HS-5 (cell line): ENCODE results near the gene JCAD.
A peak's percentile ranks its signal among the peaks of the same experiment; 100 is the strongest.
"Not testable (repeated sequence)": the region's sequence is repeated elsewhere in the genome, so short reads cannot be mapped to it uniquely, and the experiment has no call there.

Source experiments
- DNase-seq: peaks from one replicate; pipeline ENCODE4 v3.0.0-alpha.2; 2012; ENCODE audit warnings: low read depth

Gene JCAD

DNA sequence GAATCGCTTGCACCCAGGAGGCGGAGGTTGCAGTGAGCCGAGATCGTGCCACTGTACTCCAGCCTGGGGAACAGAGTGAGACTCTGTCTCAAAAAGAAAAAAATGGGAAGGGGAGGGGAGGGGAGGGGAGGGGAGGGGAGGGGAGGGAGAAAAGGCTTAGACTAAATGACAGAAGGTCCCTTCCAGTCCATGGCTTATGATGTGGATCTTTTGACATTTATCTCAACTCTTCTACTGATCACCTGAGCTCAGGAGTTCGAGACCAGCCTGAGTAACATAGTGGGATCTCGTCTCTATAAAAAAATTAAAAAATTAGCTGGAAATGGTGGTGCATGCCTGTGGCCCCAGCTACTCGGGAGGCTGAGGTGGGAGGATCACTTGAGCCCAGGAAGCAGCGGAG lies 34.0 kb downstream of the JCAD start:
- DNase-seq, result not testable (repeated sequence)

DNA sequence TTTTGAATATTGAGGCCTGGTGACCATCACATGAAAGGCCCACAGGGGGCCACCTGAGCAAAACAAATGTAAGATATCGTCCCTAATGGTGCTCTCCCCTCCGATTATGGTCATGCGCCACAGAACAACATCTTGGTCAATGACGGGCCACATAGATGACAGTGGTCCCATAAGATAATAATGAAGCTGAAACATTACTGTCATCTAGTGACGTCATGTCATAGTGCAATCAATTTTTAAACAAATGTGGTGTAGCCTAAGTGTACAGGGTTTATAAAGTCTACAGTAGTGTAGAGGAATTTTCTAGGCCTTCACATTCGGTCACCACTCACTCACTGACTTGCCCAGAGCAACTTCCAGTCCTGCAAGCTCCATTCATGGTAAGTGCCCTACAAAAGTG lies 36.8 kb downstream of the JCAD start:
- DNase-seq, result no peak

DNA sequence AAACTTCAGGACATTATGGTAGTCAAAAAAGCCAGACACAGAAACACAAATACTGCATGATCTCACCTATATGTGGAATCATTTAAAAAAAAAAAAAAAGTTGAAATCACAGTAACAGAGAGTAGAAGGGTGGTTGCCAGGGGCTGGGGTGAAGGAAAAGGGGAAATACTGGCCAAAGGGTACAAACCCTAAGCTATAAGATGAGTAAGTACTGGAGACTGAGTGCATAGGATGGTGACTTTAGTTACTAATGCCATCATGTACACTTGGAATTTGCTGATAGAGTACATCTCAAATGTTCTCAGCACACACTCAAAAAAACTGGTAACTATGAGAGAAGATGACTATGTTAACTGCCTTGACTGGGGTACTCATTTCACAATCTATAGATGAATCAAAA lies 39.9 kb downstream of the JCAD start:
- no peak for DNase-seq

DNA sequence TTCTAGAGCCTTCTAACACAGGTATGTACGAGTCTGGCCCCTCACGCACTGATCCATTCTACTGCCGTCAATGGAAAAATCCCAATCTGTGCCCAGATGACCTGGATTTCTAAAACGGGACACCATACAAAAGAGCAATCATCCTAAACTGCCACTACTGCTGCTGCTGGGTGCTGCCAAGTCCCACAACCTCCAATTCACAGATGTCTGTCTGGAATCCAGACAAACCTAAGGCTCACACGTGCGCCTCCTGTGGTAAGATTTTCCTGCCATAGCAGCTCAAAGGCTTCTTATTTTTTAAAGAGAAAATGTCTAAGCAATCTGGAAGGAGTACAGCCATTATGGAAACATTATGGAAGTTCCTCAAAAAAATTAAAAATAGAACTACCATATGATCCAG lies 40.9 kb downstream of the JCAD start:
- no peak for DNase-seq

DNA sequence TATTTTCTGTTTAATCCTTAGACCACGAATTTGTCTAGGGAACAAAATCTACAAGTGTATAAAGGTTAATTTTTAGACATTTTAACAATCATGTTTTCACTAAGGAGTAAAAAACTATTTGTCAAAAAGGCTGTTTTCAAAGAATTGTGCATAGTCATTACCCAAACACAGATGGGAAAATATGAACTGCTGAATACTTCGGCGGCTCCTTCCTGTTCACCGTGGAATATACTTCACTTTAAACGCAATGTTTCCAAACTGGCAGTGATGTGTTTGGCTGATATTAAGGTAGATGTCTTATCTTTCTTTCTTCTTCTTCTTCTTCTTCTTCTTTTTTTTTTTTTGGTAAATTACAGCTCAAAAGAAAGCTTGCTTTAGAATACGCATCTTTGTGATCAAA lies 41.4 kb downstream of the JCAD start:
- no peak for DNase-seq

DNA sequence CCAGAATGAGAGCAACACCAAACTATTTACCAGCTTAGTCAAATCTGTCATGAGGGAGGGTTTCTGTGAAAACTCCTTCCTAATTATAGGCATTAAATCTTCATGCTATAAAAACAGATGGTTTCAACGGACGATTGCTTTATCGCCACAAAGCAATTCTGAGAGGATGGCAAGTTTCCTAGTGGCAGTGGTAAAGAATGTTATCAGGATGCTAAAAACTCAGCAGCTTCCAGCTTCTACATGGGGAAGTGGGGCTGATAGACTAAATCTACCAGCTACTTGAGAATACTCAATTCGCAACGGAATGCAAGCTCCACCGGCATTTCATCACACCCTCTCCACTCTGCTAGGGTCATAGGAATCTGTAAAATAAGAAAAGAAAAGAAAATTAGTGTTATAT lies 41.8 kb downstream of the JCAD start:
- no peak for DNase-seq

DNA sequence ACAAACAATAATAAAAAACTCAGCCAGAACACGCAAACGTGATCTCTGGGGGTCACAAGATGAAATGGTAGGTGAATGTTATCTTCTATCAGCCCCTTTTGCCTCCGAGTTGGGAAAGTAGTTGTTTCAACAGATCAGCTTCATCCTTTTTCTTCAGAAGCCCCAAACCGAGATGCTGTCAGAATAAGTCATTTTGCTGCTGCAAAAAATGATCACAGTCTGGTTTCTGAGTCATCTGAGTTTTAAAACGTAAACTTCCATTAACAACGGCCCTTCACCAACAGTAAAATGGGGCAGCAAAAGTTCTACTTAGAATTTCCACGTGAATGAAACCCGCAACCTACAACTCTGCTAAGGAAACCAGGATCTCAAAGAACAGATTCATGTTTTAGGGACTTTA lies 44.9 kb downstream of the JCAD start:
- no peak for DNase-seq

DNA sequence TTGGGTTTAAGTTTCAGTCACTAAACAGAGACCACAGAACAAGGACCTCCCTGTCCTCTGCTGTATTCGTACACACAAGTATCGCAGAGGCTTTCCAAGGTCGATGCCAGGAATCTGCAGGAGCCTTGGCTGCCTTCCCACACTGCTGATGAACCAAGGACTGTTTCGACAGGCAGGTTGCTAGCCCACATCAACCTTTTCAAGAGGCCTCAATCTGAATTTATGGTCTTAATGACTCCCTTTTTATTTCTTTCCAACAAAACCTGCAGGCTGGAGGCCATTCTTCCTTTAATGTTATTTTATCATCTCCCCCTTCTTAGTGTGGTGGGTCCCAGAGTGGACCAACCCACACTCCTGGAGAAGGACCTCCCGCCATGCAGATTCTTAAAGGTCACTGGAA lies 45.6 kb downstream of the JCAD start:
- no peak for DNase-seq

DNA sequence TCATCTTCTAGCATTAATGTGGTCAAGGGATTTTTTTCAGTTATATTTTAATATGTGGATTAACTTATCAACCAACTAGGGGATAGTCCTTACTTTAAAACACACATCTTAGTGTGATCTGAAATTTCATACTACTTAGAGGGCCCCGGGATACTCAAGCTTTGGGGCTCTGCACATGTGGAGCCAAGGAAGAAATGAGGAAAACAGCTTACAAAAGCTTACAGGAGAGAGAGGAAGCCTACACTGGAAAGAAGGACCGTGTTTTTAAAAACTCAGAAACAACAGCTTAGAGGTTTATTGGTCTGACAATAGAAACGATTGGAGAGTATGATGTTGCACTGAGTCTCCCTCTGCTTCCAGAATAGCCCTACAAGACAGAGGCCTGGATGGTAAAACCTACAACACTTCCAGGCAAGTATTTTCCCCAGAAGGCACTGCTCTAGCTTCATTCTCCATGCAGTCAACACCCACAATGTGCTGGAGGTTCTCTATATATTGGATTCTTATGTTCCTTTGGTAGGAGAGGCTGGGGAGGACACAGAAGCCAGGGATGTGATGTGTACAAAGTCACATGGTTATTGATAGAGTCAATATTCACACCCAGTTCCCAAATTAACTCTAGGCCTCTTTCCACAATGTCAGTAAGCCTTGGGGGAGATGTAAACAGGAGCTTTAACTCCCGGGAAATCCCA lies 47.3 kb downstream of the JCAD start:
- DNase-seq, result no peak

DNA sequence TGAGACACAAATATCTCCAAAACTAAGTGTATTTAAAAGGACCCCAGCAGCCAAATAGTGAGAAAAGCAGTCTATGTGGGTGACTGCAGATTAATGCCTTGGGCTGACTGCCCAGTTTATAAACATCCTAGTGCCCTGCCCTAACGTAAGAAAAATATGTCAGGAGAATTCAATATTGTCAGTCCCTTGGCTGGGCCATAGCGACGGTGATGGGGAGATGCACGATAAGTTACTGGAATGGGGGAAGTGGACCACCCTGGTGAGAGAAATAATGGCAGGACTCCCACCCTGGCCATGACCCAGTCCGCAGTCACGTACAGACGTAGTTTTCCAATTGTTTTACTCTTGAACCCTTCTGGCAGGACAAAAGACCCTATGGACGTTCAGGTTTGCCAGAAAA lies 48.0 kb downstream of the JCAD start:
- DNase-seq, result no peak

DNA sequence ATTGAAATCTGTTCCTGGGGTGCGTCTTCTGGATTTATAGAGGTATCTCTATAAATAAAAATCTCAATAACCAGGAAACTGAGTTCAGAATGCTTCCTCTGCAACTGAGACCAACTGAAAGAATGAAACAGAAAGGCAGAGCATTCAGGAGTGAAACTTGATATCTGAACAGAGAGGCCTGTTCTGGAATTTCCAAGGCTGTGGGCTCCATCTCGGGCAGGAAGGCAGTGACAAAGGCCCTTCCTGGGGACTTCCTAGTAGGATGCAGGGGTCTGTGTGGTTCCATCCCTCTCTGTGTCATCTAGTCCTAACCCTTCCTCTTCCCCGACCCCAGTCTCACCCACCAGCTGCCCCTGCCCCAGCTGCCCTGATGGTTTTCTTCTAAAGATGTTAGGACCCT lies 52.0 kb downstream of the JCAD start:
- DNase-seq, result no peak

DNA sequence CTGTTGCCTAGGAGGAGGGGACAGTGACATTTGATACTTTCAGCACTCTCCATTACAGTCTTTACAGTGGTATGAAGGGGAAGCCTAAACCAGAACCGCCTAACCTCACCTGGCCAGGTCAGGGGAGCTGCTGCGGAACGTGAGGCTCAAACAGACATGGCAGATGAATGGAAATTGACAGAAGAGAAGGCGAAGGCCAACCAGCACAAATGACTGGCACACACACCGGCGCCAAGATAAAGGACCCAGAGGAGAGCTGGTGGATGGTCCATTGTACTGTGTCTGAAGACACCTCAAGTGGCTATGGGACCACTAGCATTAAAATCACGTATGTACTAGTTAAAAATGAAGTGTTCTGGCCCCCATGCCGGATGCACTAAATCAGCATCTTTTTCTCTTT lies 53.0 kb downstream of the JCAD start:
- DNase-seq, result no peak

DNA sequence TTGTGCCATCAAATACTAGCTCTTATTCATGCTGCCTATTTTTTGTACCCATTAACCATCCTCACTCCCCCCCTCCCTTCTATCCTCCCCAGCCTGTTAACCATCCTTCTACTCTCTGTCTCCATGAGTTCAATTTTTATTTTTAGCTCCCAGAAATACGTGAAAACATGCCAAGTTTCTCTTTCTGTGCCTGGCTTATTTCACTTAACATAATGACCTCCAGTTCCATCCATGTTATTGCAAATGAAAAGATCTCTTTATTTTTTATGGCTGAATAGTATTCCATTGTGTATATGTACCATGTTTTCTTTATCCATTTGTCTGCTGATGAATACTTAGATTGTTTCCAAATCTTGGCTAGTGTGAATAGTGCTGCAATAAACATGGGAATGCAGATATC lies 54.3 kb downstream of the JCAD start:
- not testable (repeated sequence) for DNase-seq

DNA sequence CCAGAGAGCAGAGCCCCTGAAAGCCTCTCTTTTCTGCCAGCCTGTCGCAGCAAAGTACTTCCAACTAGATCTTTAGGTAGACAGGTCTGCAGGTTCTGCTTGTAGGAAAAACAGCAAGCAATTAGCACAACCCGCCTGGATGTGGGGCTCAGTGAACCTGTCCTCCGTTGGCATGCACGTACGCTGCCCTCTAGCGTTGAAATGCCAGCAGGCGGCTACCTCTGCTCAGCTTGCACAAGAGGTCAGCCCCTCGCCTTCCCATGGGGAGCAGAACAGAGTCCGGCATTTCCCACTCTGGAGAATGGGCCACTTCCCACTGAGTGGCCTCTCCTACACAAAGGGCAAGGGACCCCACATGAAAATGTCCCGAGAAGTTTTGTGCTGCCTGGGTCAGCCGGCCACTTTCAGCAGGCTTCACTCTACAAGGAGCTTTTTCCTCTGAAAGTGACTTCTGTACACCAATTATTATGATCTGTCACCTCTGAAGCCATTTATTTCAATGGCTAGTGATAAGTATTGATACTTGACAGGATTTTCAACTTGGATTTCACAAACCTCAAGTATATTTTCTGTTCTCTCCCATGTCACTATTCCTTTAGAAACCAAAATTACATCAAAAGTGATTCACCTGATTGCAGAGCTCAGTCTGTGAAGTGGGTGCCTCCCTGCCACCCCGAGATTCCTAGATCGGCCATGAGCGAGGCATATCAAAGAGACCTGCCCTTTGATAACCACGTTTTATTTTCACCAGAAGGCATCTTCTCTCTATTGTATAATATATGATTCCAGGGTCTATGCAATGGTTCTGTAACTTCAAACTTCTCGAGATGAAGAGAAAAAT lies 56.7 kb downstream of the JCAD start:
- no peak for DNase-seq

DNA sequence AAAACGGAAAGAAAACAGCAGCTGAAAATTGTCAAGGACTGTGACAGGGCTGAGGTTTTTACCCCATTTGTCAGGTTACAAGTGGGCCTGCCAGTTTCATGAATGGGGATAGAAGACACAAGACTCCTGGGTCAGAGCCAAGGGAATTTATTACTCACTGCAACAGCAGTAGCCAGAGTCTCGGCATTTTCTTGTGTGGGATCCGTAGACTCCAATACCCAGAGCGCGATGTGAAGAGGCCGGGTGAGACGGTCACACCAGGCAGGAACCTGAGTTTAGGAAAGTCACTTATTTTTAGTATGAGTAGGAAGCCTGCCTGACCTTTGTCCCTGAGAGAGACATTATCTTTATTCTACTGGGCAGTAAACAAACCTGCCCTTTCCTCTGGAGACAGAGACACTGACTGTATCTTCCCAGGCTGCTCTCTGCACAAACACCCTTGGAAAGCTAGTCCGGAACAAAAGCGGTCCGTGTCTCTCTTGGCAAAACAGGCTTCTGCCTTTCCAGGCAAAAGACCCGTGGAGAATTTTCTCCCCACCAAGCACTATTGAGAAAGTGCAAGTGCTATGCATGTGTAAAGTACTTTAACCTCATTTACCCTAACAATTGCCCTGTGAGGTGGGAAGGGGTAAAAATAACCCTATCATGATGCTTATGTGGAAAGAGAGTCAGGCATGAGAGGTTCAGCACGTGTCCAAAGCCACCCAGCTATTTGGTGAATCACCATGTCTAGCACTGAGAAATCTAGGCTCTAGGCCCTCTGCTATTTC lies 58.4 kb downstream of the JCAD start:
- DNase-seq, result no peak

DNA sequence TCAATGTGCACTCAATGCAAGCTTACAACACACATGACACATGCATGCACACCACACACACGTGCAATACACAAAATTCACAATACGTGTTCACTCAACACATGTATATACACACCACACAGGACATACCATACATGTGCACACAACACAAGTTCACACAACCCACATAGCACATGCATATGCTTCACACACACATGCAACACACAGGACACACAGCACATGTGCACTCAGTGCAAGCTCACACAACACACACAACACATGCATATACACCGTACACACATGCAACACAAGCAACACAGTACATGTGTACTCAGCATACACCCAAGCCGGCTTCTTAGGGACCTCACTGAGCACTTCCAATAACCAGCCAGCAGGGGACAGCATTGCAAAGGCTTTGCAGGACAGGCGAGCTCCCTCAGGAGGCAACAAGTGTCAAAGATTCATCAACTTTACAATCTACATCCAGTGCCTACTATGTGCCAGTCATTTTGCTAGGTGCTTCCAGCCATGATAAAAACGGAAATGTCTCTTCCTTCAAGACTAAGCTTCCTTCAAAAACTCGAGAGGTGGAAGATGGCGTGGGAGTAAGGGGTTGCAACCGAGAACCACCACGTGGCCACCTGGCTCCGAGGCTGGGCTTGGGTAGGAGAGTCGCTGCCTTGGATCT lies 61.1 kb downstream of the JCAD start:
- peak; percentile 30 for DNase-seq

DNA sequence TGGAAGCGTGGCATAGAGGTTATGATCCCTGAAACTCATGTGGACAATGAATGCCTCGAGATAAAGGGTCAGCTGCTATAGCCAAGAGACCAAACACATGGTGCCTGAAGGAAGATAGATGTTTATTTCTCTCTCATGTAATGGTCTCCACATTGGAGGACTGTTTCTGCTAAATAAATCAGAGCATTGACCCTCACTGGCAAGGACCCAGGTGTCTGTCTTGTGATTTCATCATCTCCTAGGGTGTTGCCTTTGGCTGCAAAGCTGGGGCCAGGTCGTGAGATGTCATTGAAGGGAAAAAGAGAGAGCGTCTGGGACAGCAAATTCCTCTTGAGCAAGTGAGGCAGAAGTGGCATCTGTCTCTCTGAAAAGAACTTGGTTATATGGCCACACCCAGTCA lies 64.6 kb downstream of the JCAD start:
- DNase-seq, result no peak

DNA sequence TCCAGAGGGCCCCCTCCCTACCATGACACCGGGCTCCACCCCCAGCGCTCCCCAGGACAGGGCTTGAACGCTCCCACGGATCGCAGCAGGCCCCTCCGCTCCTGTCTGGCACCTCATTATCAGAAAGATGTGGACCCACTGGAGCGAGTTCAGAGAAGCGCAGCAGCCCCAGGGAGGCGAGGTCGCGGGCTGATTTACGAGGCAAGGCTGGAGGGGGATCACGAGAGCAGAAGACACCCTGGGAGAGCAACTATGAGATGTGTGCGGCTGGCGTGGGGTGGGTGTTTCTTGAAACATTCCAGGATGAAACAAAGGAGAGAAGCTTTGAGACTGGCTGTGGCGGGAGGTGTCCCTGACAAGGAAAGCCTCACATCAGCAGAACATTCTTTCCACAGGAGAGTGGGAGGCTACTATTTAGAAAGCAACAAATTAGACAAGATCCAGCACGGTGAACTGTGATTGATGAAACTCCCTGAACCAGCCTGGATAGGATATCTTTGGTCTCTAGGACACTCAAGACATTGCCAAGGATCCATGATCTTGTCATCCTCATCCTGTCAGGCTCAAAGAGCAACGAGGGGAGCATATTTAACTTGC lies 66.0 kb downstream of the JCAD start:
- DNase-seq, result no peak

DNA sequence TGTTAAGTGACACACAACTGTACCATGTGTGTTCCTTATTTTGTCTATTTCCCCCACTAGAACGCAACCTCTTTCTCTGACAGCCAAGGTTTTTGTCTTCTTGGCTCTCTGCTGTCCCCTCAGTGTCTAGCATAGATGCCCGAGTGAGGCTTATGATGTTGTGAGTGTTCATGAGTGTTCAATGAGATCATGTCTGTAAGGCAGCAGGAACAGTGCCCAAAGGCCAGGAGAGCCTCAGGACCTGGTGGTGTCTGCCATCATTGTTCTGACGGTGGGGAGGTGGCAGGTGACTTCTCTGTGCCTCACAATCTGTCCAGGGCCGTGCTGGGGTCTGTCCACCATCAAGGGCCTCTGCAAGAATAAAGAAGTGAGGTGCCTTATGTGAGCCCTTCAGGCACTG lies 66.5 kb downstream of the JCAD start:
- DNase-seq, result no peak

DNA sequence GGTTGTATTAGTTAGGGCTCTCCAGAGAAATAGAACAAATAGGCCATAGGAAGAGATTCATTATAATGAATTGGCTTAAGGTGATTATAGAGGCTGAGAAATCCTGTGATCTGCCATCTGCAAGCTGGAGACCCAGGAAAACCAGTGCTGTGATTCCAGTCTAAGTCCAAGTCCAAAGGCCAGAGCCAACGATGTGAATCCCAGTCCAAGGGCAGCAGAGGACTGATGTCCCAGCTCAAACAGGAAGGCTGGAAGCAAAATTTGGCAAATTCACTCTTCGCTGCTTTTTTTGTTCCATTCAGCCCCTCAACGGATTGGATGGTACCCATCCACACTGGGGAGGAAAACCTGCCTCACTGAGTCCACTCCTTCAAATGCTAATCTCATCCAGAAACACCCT lies 68.0 kb downstream of the JCAD start:
- DNase-seq, result no peak

DNA sequence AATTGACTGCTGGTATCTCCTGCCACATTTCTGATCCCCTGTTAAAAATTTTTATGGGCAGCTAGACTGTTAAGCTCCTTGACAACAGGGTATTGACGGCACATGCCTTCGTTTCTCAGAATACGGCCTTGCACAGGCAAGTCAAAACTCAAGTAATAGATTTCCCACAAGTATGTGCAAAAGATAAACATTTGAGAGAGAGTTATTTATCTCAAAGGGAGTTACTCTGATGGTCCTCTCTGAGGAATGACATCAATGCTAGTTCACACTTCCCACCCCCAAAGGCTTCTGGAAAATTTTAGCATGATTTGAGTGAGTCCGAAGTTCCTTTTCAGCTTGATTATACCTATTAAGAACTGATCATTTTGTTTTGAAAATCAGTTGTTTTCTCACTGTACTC lies 71.9 kb downstream of the JCAD start:
- DNase-seq, result no peak

DNA sequence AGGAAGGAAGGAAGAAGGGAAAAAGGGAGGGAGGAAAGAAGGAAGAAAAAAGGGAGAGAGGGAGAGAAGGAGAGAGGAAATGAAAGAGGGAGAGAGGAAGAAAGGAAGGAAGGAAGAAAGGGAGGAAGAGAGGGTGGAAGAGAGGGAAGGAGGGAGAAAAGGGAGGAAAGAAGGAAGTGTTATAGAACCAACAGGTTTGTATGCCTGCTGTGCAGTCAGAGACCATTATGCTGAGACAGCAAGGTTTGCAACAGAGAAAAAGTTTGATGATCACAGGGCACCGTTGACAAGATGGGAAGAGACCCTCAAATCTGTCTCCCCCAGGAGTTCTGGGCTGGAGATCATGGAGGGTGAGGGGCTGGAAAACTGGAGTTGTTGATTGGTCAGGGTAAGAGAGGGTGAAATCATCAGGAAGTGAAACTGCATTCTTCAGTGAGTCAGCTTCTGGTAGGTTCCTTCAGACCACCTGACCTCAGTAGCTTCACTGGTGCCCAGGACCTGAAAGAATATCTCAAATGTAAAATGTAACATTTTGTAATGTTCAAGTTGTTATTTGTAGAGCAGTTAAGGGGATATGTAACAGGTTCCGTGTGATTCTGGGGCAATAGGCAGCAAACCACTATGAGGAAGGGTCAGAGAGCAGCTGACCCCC lies 76.3 kb downstream of the JCAD start:
- no peak for DNase-seq
